KOPT-K1 (cell line): ENCODE data around the gene RABGGTA.

Source experiments
- H3K27ac ChIP-seq: fragments of 200-600 bp; sonication (generic); 2 replicates; pipeline ENCODE4 v1.5.1; 2016; ENCODE audit warnings: antibody characterized with exemption, mild to moderate bottlenecking, low read depth, low read length; ENCODE audit not compliant: poor library complexity, severe bottlenecking
- H3K36me3 ChIP-seq: fragments of 200-600 bp; sonication (generic); 2 replicates; pipeline ENCODE4 v1.5.1; 2017; ENCODE audit warnings: antibody characterized with exemption, mild to moderate bottlenecking, low read length, moderate library complexity; ENCODE audit not compliant: insufficient read depth
- H3K9me3 ChIP-seq: fragments of 200-600 bp; sonication (generic); 2 replicates; pipeline ENCODE4 v1.5.1; 2017; ENCODE audit warnings: antibody characterized with exemption, low read length, mild to moderate bottlenecking; ENCODE audit not compliant: insufficient read depth, poor library complexity, severe bottlenecking

Gene RABGGTA

GRCh38 chr14:24261256-24261968 is 10.0 kb downstream of the RABGGTA start:
- H3K9me3 ChIP-seq = no peaks in the 10 kb centered on the region
- peaks cover 6% of the 10 kb centered on the region; the same call in 1 of the 2 replicates for H3K36me3 ChIP-seq
- no peak overlapping the region for H3K27ac ChIP-seq

- Histone ChIP-seq H3K9me3 (no peaks in the 10 kb centered on the region), H3K27ac (no peak overlapping the region), H3K36me3 (no peaks in the 10 kb centered on the region; the same call in 1 of the 2 replicates)
Observed at GRCh38 chr14:24260780-24261157, 10.6 kb downstream of the RABGGTA start.

- Histone ChIP-seq H3K36me3 (no peaks in the 10 kb centered on the region), H3K9me3 (no peaks in the 10 kb centered on the region), H3K27ac (no peak overlapping the region)
Observed at GRCh38 chr14:24260026-24260779, 11.2 kb downstream of the RABGGTA start.

GRCh38 chr14:24259282-24260025 is 11.9 kb downstream of the RABGGTA start:
- H3K36me3 ChIP-seq = no peaks in the 10 kb centered on the region
- H3K27ac ChIP-seq = no peak overlapping the region
- H3K9me3 ChIP-seq = no peaks in the 10 kb centered on the region

GRCh38 chr14:24258548-24259265 is 12.7 kb downstream of the RABGGTA start:
- no peaks in the 10 kb centered on the region for H3K36me3 ChIP-seq
- H3K27ac ChIP-seq = no peak overlapping the region

GRCh38 chr14:24258119-24258518 is 13.3 kb downstream of the RABGGTA start:
- no peak overlapping the region for H3K27ac ChIP-seq
- H3K9me3 ChIP-seq = no peaks in the 10 kb centered on the region
- no peaks in the 10 kb centered on the region for H3K36me3 ChIP-seq

More at GRCh38 chr14:24258548-24259265, 12.7 kb downstream of the RABGGTA start:
- no peaks in the 10 kb centered on the region for H3K9me3 ChIP-seq

- Histone ChIP-seq H3K9me3 (no peaks in the 10 kb centered on the region), H3K36me3 (no peaks in the 10 kb centered on the region), H3K27ac (no peak overlapping the region)
Observed at GRCh38 chr14:24256960-24257359, 14.4 kb downstream of the RABGGTA start.

GRCh38 chr14:24255931-24256711 is 15.3 kb downstream of the RABGGTA start:
- Histone ChIP-seq H3K27ac (no peak overlapping the region), H3K9me3 (no peaks in the 10 kb centered on the region), H3K36me3 (no peaks in the 10 kb centered on the region)

- no peaks in the 10 kb centered on the region for H3K9me3 ChIP-seq
- no peaks in the 10 kb centered on the region for H3K36me3 ChIP-seq
- H3K27ac ChIP-seq = no peak overlapping the region
Observed at GRCh38 chr14:24255438-24255837, 16.0 kb downstream of the RABGGTA start.

GRCh38 chr14:24254630-24255392 is 16.6 kb downstream of the RABGGTA start:
- H3K36me3 ChIP-seq = no peaks in the 10 kb centered on the region
- no peaks in the 10 kb centered on the region for H3K9me3 ChIP-seq
- H3K27ac ChIP-seq = no peak overlapping the region

GRCh38 chr14:24253936-24254335 is 17.5 kb downstream of the RABGGTA start:
- no peak overlapping the region for H3K27ac ChIP-seq
- H3K9me3 ChIP-seq = no peaks in the 10 kb centered on the region
- no peaks in the 10 kb centered on the region for H3K36me3 ChIP-seq

GRCh38 chr14:24252289-24253124 is 18.9 kb downstream of the RABGGTA start:
- no peaks in the 10 kb centered on the region for H3K36me3 ChIP-seq
- no peaks in the 10 kb centered on the region for H3K9me3 ChIP-seq
- no peak overlapping the region for H3K27ac ChIP-seq

GRCh38 chr14:24251880-24252288 is 19.5 kb downstream of the RABGGTA start:
- H3K36me3 ChIP-seq = no peaks in the 10 kb centered on the region
- no peaks in the 10 kb centered on the region for H3K9me3 ChIP-seq
- H3K27ac ChIP-seq = no peak overlapping the region
